Stomach (tissue), 4 donors: ENCODE results near the gene MBD3L2.

Experiments
- EP300 ChIP-seq: sonication (generic); formaldehyde crosslinking; IDR thresholded peaks from one replicate; pipeline ENCODE4 v1.6.1; 2017; ENCODE audit warnings: antibody characterized with exemption
- POLR2A ChIP-seq, 4 donors: fragments of 450-650 bp; IDR thresholded peaks; one replicate each; pipeline ENCODE4 v1.6.1; 2016; ENCODE audit warnings: antibody characterized with exemption in 4 of 4, control low read depth in 2 of 4, mild to moderate bottlenecking in 1 of 4, moderate library complexity in 1 of 4
- POLR2AphosphoS5 ChIP-seq, 3 donors: sonication (generic); formaldehyde crosslinking; IDR thresholded peaks; one replicate each; pipeline ENCODE4 v1.6.1; 2016; ENCODE audit warnings: antibody characterized with exemption in 3 of 3
- TF ChIP-seq, protein P1 (sequence below), 7 experiments: fragments of 450-650 bp in 4 of 7; fragments of 200-600 bp in 3 of 7; sonication (generic) in 3 of 7; IDR thresholded peaks; one replicate each; pipeline ENCODE4 v1.5.1; 2016 to 2019; ENCODE audit warnings: antibody characterized with exemption in 7 of 7, control low read depth in 2 of 7, mild to moderate bottlenecking in 1 of 7

DNA sequence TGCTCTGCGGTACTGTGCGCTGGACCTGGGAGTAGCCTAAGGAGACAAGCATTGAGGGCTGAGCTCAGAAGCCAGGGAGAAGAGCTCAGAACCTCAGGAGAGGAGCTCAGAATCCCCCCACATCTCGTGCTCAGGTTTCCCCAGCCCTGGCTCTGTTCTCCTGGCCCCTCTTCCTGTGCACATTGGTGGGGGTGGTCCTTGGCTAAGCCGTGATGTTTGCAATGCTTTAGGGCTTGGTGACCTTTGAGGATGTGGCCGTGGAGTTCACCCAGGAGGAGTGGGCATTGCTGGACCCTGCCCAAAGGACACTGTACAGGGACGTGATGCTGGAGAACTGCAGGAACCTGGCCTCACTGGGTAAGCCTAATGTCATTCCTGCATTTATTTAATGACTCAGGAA, 27.0 kb downstream of the MBD3L2 start:
- TF ChIP-seq POLR2A (IDR thresholded peaks at IDR 0.05) (no peak), POLR2AphosphoS5 (IDR thresholded peaks at IDR 0.05) (no peak), EP300 (no peak)
- TF ChIP-seq, protein P1, sequence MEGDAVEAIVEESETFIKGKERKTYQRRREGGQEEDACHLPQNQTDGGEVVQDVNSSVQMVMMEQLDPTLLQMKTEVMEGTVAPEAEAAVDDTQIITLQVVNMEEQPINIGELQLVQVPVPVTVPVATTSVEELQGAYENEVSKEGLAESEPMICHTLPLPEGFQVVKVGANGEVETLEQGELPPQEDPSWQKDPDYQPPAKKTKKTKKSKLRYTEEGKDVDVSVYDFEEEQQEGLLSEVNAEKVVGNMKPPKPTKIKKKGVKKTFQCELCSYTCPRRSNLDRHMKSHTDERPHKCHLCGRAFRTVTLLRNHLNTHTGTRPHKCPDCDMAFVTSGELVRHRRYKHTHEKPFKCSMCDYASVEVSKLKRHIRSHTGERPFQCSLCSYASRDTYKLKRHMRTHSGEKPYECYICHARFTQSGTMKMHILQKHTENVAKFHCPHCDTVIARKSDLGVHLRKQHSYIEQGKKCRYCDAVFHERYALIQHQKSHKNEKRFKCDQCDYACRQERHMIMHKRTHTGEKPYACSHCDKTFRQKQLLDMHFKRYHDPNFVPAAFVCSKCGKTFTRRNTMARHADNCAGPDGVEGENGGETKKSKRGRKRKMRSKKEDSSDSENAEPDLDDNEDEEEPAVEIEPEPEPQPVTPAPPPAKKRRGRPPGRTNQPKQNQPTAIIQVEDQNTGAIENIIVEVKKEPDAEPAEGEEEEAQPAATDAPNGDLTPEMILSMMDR (IDR thresholded peaks at IDR 0.05) = no peak
